Left hindlimb (tissue), 1 donor: ENCODE measurements around the gene THAP4.
A peak's percentile ranks its signal among the peaks of the same experiment; 100 is the strongest.

ENCODE experiments used
- DNase-seq: peaks from one replicate; pipeline ENCODE4 v3.0.0-alpha.2; 2018

Gene THAP4

DNA sequence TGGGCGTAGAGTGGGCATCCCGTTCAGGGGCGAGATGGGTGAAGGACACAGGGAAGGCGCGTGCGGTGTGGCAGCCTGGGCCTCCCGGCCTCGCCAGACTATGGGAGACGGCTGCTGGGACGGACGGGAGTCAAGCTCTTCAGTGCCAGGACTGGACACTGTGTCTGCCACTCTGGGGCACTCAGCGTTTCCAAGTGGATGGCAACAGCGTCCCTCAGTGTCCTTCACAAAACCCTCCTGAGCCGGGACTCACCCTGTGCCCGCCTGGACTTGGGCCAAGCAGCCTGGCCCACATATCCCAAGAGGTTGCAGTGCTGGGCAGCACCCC, 94.7 kb downstream of the THAP4 start:
- no peak for DNase-seq

DNA sequence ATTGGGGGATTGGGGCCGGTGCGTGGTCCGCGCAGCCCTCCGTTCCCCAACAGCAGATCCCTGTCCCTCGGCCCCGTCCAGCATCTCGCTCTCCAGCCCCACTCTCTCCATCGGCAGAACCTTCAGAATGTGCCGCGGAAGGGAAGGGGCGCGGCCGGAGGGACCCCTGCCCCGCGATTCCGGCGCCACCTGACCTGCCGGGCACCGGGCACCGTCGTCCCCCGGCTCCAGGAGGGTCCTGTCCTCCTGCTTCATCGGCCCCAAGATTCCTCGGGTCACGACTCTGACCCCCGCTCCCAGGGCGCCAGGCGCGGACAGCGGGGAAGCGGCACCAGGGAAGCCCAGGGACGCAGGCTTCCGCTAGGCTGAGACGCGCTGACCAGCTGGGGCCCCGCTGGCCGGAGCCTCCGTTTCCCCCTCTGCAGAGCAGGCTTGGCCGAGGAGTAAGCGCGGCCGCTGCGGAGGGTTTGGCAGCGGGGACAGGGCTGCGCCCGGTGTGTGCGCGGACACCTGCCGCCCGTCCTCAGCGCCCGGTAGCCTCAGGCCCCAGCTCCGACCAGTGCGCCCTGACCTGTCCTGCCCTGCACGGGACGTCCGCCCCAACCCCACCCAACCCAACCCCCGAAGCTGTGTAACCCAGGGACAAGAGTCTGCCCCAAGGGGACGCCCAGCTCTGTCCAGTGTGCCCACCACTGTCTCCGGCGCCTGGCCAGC, 95.2 kb downstream of the THAP4 start:
- no peak for DNase-seq

DNA sequence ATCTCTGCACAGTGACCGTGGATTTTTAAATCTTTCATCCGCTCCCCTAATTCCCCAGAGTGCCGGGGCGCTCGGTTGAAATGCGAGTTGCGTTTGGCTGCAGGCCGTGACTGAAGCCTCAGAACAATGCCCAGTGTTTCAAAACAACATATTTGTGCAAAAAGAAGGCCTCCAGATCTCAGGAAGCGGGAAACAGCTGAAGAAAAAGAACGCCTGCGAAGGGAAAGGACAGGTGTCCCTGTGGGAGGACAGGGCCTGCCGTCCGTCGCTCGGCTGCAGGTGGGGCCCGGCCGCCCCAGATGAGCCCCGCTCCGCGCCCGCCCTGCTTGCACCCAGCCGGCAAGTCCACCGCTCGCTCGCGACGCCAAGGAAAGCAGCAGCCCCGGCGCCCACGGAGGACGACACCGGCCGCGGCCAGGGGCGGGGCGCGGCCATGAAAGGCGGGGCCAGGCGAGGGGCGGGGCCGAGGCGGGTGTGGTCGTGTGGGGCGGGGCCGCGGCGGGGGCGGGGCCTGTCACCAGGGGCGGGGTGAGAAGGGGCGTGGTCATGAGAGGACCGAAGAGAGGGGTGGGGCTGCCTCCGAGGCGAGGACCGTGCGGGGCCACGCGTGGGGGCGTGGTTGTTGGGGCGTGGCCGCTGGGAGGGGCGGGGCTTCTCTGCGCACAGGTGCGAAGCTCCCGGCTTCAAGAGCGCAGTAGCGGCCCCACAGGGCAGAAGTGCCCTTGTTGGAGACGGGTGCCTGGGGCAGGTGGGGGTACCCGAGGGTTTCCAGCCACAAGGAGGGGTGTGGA, 96.0 kb downstream of the THAP4 start:
- peak; percentile 63 for DNase-seq

DNA sequence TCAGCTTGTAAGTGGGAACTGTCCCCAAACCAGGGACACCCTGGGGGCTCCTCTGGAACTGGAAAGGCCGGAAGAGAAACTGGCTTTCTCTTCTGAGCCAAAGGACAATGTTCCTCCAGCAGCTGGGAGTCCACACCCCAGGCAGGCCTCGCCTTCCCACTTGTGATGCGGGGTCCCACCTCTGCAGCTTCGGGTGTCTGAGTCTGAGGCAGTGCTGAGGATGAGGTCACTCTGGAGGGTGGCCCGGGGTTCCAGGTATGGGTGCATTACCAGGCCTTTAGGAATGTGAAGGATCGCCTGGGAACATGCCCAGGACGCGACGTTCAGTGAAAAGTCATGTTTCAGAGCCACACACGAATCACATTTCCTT, 96.6 kb downstream of the THAP4 start:
- DNase-seq: peak; percentile 32

DNA sequence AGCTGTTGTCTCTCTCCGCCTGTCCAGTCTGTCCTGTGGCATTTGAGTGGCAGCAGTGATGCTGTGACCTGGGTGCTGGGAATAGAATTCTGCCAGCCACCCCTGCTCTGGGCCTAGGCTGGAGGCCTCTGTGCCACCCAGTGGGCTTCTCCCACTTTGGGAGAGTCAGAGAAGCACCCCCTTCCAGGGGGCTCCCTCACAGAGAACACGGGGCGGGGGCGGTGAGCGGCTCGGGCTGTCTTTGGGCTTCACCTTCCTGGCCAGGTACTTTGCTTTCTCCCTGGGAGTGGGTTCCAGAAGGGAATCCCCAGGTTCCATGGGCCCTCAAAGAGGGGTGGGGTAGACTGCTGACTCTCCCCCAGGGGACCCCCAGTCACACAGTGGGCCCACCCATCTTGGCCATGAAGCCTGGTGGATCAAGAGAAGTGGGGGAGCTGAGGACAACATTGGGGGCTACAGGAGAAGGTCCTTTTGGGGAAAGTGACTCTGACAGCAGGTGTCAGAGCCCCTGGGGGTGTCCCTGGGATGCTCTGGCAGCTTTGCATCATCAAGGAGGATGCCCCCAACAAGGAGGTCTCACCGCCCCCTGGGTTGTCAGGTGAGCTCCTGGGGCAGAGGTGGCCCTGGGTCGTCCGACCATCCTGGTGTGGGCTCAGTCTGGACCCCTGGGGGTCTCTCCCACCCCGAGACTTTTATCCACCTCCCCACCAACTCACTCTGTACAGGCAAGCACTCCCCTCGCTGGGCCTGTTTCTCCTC, 97.2 kb downstream of the THAP4 start:
- no peak for DNase-seq

DNA sequence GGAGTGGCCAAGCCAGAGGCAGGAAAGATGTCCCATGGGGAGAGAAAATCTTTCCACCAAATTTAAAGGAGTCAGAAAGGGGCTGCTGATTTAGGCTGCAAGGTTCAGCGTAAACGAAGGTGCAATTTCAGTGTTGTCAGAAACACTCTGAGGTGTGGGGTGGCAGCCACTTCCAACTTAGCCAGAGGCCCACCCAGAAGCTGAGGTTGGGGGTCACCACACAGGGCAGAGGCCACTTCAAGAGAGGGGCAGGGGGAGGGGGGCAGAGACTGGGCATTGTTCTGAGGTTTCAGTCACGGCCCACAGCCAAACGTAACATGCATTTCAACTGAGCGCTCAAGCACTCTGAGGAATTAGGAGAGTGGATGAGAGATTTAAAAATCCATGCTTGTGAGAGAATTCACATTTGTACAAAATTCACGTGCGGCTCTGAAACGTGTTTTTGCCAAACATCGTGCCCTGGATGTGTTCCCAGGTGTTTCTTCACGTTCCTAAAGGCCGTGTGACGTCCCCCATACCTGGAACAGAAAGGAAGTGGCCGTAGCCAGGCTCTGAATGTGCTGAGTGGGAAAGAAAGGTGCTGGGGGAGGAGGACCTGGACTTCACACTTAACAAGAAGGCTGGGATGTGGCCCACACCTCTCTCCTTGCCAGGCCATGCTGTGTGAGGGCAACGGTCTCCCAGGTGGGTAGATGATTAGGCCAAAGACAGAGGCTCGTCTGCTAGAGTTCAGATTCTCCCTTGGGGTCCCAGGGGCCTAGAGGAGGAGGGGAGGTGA, 97.9 kb downstream of the THAP4 start:
- DNase-seq: no peak

DNA sequence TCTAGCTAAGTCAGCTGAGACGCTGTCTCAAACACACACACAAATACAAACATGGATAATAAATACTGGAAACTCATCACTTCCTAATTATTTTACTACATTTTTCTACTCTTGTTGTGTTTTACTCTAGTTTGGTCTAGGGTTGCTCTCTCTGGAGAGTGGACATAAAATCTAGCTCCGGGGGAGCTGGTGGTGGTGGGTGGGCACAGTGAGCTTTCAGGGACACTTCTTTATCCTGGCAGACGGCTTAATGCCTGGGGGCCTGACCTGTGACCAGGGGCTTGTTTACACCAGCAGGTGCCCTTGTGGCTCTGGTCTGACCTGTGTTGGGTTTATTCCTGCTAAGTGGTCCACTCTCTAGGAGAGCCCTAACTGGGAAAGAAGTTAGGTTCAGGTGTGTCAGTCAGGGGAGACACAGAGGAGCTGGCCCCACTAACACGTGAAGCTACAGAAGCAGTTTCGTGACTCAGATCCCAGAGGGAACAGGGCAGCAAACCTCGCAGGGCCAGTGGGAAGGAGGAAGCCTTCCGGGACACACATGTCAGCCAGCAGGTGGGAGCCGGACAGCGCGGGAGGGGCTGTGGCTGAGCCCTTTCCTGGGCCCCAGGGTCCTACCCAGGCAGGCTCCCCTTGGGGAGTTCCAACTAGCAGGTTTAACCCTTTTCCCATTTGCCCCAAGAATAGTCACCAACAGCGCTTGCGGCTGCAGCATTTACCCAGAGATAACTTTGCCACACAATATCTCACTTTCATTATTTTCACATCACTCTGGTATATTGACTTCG, 100.9 kb downstream of the THAP4 start:
- DNase-seq: no peak

DNA sequence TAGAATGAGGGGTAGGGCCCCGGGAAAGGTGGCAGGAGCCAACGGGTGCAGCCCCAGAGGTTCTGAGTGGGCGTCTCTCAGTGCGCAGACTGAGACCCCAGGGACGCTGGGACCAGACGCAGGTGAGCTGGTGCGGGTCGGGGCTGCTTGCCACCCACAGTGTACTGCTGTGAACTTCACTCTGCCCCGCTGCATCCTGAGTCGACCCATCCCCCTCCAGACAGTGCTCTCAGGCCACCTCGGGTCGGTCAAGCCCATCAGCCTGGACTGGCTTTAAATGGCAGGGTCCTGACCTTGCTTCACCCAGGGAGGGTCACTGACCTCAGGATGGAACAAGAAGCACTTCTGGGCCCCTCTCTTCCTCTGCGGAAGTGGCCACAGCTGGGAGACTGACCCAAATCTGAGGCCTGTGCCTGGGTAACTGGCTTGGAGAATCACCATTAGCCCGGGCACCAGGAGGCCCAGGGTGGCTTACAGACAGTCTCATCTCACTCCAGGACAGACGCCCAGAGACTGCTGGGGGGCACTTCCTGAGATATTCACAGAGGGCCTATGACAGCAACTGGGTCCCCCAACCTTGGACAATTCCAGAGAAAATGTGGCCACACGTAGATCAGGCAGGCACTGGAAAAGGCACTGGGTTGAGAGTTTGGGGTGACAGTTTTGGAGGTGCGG, 102.1 kb downstream of the THAP4 start:
- DNase-seq: no peak
